Right hindlimb (tissue), 1 donor: ENCODE data around the gene CADM3.

Experiments used
- DNase-seq: peaks from one replicate; pipeline ENCODE4 v3.0.0-alpha.2; 2018

The CADM3 gene

DNA sequence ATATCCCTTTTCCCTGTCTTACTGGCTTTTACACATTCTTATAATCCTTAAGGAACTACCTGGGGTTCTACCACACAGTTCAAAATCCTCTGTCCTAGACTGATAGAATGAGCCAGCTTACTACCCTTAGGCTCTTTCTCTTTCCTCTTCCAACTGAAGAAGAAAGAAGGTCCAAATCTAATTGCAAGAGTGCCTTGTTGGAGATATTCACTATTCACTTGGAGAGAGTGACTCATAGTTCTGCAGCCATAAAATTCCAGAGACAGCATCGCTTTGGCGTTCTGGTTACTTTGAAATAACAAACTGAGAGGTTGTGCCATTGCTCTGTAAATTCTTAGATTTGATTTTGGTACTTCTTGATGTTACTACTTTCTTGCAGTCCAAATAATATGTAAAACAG is 4.2 kb downstream of the CADM3 start:
- no peak for DNase-seq

DNA sequence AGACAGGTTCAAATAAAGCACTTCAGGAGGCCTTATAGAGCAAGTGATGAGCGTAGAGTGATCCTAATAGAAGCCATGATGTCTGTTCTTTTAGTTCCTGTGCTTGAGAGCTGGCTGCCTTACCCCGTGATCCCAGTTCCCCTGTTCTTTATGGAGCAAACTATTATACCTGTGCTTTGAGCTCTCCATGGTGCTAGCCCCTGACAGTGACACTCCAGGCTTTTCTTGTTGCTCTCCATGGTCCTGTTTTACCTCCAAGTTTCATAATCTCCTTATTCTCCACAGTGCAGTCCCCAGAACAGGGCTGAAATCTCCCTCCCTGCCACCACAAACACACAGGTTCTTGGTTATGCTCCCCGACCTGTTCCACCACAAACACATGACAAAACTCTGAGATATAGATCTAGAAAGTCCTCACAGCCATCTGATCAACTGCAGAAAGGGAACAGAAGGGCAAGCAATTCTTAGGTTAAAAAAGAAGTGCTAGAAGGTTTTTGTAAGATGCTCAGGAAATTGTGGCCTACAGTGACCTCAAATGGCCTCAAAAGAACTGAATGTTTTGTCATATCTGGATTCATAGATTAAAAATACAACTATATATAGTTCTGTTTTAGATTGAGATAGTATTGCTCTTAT is 6.0 kb downstream of the CADM3 start:
- DNase-seq = peak; percentile 58

DNA sequence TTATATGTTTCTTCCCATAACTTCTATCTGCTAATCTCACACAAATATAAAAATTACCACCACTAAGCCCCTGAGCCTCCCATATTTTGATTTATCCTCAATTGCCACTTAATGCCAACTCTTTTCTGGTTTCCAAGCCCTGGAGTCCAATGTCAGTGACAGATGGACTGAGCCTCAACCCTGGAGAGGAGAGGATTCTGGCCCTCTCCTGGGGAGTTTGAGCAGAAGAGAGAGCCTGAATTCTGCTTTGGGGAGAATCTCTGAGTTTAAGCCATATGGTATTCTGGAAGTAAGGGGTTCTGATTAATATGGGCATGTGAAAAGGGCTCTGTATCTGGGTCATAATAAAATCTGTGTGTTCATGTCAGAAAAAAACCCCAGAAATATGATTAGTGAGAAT is 8.5 kb downstream of the CADM3 start:
- no peak for DNase-seq

DNA sequence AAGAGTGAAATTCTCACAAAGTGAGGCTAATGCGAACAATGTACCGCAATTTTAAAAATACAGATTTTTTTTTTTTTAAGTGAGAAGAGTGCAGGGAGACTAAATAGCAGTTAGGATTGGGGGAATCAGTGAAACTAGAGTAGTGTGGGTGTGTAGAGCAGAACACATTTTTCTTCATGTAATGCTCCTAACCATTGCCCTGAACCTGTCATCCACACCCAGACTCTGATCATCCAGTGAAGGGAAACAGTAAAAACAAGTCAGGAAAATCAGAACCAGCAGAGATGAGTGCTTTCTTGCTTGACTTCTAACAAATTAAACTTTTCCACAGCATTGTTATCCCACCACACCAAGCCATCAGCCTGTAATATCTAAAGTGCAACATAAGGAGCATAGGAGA is 9.1 kb downstream of the CADM3 start:
- DNase-seq = no peak

DNA sequence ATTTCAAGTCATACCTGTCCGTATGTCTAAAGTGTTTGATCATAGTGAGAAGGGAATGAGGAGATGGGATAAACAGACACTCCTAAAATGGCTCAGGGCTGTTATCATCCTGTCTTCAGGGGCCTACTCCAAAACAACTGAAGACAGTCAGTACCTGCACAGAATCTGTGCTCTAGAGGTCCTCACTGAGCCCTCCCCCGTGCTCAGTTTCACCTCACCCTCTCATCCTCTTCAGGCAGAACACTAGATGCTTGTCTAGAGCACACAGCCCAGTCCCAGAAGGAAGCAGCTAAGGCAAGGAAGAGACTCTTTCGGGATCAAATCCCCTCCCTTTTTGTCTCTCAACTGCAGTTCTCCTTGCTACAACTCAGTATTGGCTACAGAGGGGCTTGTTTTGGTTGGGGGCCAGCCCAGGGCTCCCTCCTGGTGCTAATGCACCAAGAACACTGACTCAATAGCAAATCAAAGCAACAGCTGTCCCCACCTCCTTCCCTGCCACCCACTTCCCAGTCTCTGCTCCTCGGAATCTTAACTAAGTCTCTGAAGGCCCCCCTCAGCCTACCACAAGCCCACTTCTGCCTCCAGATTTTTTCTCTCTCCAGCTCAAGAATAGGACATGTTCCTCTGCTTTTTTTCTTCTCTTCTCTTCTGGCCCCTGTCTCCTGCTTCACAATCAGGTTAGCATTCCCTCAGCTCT is 10.1 kb downstream of the CADM3 start:
- no peak for DNase-seq

DNA sequence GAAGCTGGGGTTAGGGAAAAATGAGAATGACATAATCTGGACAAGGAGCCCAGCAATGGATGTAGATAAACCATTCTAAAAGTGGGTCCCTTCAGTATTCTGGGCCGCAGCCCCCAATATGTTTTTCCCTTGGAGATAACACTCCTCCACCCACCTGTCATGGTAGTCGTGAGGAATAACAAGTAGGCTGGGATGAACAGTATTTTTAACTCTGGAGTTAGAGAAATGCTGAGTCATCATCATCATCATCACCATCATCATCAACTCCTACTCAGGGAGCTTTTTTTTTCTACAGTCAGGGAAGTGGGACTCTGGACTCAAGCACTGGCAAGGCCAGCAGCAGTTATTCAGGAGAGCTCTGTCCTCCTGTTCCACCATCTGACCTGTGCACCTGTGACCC is 12.8 kb downstream of the CADM3 start:
- no peak for DNase-seq

DNA sequence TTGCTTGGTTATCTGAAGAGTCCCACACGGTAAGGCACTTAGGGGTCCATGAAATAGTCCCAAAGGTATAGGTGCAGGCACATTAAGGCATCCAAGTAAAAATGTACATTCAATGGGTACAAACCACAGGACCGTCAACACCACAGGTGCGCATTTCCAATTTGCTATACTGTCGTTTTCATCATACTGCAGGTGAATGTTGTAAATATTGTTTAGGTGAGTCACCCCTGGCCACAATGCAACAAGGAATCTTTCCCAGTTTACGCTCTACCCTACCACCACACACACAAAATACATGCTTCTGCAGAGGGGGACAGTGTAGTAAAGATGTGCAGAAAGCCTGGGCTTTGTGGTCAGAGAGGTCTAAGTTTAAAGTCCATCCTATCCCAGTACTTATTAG is 13.7 kb downstream of the CADM3 start:
- no peak for DNase-seq

DNA sequence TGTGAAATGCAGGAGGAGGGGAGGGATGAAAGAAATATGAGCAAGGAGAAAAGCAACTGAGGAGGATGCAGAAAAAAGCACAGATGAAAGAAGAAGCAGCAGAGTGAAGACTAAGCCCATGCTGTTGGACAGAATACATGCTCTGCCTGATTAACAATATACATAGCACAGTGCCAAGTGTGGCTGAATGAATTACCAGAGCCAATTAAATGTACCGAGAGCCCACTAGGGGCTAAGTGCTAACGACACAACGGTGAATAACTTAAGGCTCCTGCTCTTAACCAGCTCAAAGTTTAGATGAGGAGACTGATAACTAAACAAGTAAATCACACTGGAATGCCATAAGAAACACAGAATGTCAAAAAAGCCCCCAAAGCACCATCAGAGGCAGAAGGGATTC is 15.6 kb downstream of the CADM3 start:
- no peak for DNase-seq

DNA sequence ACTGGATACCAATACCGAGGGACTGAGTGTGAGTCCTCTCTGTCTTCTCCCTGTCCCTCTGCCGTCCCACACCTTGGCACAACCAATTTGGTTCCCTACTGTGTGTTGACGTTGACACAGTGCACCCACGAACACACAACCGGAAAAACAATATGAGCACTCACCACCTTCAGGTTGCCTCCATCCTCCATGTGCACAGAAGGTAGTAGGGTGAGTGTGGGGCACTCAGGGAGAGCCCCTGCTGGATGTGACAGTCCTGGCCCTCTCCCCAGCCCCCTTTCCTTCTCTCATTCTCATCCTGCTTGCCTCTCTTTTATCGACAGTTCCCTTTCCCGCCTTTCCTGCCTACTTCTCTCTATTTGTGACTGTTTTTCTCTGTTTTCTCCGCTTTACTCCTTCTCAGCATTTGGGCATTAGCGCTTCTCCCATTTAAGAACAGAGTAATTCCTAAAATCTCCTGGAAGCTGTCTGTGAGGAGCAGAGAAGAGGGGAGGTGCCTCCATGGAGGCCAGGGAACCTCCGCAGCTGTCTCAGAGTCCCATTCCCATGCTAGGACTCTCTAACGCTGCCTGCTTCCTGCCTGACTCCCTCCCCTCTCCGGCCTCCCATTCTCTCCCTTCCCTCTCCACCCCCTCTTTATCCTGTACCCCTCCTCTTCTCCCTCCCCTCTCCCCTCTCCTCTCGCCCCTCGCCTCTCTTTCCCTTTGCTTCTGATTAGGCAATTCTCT is 16.4 kb downstream of the CADM3 start:
- no peak for DNase-seq

DNA sequence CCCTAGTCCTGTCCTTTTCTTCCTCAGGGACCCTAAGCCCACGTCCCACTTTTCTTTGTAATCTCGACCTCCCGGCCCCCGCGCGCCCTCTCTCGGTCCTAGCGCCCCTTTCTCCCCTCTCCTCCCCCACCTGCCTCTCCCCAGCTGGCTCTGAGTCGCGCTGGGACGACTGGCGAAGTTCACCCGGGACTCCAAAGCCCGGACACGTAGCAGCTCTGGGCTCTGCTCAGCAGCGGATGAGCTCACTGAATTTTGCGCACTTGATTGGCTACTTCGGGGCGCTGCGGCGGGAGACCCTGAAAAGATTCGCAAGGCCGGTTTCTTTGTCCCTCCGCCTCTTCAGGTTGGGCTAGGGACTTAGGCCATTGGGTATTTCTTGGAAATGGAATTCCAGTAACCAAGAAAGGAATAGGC is 17.0 kb downstream of the CADM3 start:
- DNase-seq = peak; percentile 74

DNA sequence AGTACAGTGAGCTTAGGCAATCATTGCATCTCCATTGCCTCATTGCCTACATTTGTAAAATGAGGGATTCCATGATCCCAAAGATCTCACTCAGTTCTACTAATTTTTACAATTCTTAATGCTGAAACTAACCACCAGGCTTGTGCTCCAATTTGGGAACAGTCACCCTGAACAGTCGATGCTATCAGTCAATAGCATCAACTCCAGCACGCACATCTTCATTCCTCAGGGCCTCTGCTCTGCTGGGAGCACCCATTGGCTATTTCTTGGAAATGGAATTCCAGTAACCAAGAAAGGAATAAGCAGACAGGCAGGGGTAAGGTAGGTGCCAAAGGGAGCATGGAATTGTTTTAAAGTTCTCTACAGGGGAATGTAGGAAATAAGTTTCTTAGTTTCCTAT is 19.0 kb downstream of the CADM3 start:
- DNase-seq = no peak

DNA sequence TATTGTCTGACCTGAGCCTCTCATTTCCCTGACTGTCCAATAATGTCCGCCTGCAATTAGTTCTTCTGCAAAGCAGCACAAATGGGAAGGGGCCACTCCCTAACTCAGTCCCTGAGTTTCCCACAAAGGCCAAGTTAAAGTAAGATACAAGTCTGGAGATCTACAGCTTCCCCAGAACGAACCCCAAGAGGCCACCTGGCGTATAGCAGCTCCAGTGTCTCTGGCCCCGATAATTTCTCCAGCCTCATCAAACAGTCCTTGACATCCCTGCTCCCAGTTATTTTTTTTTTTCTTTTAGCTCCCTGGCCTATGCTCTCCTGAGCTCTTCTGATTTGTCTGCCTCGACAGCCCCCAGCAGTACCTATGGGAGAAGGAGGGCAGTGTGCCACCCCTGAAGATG is 25.1 kb downstream of the CADM3 start:
- DNase-seq = no peak

DNA sequence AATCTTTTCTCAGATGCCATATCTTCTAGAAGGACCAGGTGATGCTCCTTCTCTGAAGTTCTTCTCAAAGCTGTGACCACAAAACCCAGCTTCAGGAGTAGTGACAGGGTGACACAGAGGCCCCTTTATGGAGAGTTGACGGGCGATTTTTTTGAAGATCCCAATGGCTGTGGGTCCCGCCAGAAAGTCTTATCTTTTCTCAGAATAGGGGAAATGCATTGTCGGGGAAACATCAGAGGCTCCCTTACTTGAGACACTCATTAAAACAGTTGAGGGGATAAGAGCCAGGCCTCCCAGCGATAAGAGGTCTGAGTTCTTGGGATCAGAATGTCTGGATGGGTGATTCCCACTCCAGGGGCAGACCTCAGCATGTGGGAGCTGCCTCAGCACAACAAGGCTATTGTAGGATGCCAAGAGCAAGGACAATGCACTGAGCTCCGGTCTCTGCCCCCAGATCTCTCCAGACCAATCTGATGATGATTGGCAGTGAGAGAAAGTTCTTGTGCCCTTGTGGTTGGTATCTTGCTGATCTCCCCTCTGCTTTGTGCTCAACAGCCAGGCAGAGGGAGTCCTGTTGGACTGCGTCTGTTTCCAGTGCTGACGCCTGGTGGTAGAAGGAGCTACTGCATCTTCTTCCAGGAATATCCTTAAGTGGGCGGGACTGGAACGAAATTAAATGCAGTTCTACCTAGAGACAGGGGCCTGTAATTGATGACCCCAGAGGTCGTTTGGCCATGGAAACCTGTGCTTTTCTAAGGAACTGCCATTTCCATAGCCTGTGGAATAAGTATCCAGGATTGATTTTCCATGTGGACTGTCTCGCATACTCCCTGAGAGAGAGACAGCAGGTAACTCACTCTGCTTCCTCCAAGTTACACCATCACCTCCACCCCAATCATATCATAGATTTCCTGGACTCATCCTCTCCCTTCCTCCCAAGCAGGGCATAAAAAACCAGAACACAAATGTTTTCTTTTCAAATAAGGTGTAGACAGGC is 26.4 kb downstream of the CADM3 start:
- peak; percentile 65 for DNase-seq

DNA sequence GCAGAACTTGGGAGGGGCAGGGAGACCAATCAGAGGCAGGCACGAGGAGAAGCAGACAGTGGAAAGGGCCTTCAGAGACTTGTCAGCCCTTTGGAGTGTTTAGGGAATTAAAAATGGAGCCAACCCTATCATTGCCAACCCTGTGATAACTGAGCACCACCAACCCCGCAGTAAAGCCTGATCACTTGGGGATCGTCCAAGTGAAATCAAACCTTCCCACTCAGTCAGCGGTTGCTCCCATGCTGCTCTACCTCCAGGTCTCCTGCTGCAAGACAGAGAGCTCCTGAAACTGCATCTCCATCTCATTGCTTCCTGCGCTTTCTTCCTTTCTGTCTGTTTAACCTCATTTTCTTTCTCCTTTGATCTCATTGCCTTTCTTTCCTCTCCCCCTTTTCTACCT is 28.5 kb downstream of the CADM3 start:
- no peak for DNase-seq

DNA sequence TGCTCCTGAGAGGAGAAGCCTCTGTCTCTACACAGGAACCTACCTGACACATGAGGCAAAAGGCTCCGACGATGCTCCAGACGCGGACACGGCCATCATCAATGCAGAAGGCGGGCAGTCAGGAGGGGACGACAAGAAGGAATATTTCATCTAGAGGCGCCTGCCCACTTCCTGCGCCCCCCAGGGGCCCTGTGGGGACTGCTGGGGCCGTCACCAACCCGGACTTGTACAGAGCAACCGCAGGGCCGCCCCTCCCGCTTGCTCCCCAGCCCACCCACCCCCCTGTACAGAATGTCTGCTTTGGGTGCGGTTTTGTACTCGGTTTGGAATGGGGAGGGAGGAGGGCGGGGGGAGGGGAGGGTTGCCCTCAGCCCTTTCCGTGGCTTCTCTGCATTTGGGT is 29.4 kb downstream of the CADM3 start:
- DNase-seq = no peak

DNA sequence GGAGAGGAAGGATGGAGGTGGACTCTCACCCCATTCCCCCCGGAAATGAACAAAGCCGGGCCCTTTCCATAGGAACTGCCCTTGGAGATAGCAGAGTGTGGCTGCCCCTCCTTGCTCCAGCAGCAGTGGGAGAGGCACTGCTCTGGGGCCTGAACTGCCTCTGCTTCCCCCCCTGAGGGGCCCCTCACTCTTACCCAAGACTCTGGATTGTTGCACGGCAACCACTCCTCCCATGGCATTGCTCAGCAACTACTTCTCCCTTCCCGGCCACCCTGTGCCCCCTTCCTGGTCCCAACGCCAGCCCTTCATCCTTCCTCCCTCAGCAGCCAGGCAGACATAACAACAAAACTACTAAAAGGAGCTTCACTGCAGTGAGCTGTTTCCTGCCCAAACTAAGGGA is 30.2 kb downstream of the CADM3 start:
- no peak for DNase-seq

DNA sequence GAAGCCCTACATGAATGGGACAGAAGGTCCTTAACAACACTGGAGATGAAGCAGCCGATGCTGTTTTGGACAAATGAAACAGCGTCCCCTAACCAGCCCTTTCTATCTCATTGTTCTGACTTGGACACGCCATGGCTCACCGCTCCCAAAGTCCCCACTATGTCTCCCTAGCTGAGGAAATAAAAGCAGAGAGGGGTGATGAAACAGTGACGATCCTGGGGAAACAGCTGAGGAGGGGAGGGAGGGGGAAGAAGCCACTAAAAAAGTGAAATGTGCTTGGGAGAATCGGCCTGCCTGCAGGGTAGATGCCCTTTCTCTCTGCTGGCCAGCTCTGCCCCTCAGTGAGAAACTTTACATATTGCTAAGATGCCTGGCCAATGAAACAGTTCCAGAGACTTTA is 32.2 kb downstream of the CADM3 start:
- DNase-seq = no peak

DNA sequence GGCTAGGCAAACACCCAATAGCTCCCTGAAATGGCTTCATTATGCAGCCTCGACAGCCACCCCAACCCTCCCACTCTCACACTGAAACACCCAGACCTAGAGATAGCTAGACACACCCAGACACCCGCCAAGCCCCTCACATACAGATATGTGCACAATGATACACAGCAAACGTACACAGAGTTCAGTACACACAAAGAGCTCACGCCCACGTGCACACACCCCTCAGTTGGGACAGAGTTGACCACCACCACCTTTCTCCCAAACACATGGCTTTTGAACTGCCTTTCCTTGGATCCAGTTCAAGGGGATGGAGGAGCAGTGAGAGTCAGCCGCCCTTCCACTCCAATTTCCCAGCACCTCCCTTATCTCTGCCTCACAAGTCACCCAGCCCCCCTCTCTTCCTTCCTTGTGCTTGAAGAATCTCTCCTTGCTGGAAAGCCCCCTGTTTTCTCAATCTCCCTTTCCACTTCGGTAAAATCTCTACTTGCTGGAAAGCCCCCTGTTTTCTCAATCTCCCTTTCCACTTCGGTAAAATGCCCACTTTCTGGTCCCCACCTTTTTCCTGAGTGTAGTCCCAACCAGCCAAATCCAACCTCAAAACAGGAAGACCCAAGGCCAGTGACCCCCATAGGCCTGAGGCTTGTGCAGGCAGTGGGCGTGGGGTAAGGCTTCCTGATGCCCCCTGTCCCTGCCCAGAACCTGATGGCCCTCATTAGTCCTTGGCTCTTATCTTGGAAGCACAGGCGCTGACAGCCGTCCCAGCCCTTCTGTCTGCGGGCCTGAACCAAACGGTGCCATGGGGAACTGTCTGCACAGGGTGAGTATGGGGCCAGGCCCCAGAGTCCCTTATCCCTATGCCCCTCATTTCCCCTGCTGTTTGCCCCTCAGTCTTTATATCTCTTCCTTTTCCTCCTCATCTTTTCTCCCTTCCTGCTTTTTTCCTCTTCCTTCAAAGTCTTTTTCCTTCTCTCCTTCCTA is 33.0 kb downstream of the CADM3 start, which contains the start of gene ACKR1:
Gene ACKR1, plus strand, starts transcription at position 715 of the 981 bp plus-strand sequence. Its CDS starts 85 bp downstream, at position 800.
- DNase-seq = no peak

DNA sequence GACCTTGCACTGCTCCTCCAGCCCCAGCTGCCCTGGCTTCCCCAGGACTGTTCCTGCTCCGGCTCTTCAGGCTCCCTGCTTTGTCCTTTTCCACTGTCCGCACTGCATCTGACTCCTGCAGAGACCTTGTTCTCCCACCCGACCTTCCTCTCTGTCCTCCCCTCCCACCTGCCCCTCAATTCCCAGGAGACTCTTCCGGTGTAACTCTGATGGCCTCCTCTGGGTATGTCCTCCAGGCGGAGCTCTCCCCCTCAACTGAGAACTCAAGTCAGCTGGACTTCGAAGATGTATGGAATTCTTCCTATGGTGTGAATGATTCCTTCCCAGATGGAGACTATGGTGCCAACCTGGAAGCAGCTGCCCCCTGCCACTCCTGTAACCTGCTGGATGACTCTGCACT is 33.8 kb downstream of the CADM3 start:
- no peak for DNase-seq

DNA sequence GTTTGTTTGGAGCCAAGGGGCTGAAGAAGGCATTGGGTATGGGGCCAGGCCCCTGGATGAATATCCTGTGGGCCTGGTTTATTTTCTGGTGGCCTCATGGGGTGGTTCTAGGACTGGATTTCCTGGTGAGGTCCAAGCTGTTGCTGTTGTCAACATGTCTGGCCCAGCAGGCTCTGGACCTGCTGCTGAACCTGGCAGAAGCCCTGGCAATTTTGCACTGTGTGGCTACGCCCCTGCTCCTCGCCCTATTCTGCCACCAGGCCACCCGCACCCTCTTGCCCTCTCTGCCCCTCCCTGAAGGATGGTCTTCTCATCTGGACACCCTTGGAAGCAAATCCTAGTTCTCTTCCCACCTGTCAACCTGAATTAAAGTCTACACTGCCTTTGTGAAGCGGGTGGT is 34.7 kb downstream of the CADM3 start:
- no peak for DNase-seq

DNA sequence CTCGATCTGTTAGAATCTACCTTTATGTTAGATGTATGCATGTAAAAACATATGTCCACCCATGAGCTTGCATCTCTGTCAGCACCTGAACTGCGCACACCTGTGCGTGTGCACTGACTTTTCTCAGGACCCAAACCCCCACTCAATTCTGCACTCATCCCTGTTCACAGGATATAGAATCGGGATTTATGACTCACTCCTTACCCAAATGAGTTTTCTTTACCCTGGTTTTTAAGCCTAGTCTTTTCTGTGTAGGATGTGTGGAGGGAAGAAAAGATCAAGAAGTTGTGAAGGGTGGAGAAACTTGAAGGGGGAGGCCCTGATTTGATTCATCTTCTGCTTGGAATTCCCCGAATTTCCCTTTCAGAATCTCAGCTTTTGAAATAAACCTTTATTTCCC is 35.7 kb downstream of the CADM3 start:
- no peak for DNase-seq

DNA sequence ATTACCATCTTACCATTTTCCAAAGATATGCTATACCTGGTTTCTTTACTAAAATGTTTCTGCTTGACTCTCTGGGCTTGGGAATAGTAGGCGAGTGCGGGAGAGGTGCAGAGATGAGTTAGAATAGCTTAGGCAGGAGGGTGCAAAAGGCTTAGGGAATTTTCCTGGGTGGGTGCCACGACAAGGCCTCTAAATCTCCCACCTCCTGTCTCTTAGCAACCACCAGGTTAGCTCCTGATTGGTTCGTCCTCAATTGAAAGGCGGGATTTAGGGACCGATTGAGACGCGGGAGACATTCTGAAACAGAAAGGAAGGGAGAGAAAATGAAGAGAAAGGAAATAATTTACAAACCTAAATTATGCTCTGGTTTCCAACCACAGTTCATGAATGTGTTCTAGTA is 36.4 kb downstream of the CADM3 start:
- DNase-seq = no peak
